Natural killer cell (primary cell): Measurements from ENCODE around the gene ATAD1. TPM values are rescaled to one million over a fixed set of nuclear protein-coding genes. Genes with fewer than 3 reads are reported as not detected.

ENCODE experiments used
- ATAC-seq, 3 donors: fragments of 150-1000 bp in 2 of 3; fragments of 200-7000 bp in 1 of 3; cut with Tn5 transposase; 1 replicate in 1 of 3; 2 replicates in 2 of 3; pipeline ENCODE4 v1.10.0; 2021; ENCODE audit warnings: mild to moderate bottlenecking in 2 of 3, moderate library complexity in 2 of 3
- DNase-seq, 2 donors: peaks; one replicate each; pipeline versions ENCODE4 v3.0.0 to v3.0.0-alpha.2; 2013 to 2021; ENCODE audit warnings: mixed read lengths in 1 of 2
- H3K27ac ChIP-seq: one replicate; pipeline ENCODE4 v1.5.1; 2013; ENCODE audit warnings: mild to moderate bottlenecking, low read length
- H3K27me3 ChIP-seq: one replicate; pipeline ENCODE4 v1.6.1; 2013; ENCODE audit warnings: low read length; ENCODE audit not compliant: control insufficient read depth, insufficient read depth
- H3K36me3 ChIP-seq: one replicate; pipeline ENCODE4 v1.6.1; 2013; ENCODE audit warnings: low read length; ENCODE audit not compliant: control insufficient read depth, insufficient read depth
- H3K4me1 ChIP-seq: one replicate; pipeline ENCODE4 v1.6.1; 2013; ENCODE audit warnings: low read length; ENCODE audit not compliant: control insufficient read depth, insufficient read depth
- H3K4me3 ChIP-seq: one replicate; pipeline ENCODE4 v1.5.1; 2013; ENCODE audit warnings: low read length
- H3K9me3 ChIP-seq: one replicate; pipeline ENCODE4 v1.6.1; 2013; ENCODE audit warnings: low read length; ENCODE audit not compliant: control insufficient read depth, insufficient read depth
- H3K27ac Mint-ChIP-seq, 2 donors: one replicate each; pipeline ENCODE4 v1.8.0; 2022; ENCODE audit warnings: mild to moderate bottlenecking in 2 of 2, mixed read lengths in 2 of 2, moderate library complexity in 1 of 2
- H3K27me3 Mint-ChIP-seq, 2 donors: one replicate each; pipeline ENCODE4 v1.8.0; 2022; ENCODE audit warnings: low read depth in 2 of 2, mixed read lengths in 2 of 2
- H3K36me3 Mint-ChIP-seq: one replicate; pipeline ENCODE4 v1.8.0; 2022; ENCODE audit warnings: mixed read lengths
- H3K4me1 Mint-ChIP-seq, 2 donors: one replicate each; pipeline ENCODE4 v1.8.0; 2022; ENCODE audit warnings: mixed read lengths in 2 of 2
- H3K4me3 Mint-ChIP-seq: one replicate; pipeline ENCODE4 v1.8.0; 2022; ENCODE audit warnings: mild to moderate bottlenecking, moderate library complexity, mixed read lengths
- H3K9me3 Mint-ChIP-seq, 2 donors: one replicate each; pipeline ENCODE4 v1.8.0; 2022; ENCODE audit warnings: mixed read lengths in 2 of 2
- CTCF ChIP-seq: fragments of 200-600 bp; IDR thresholded peaks from one replicate; pipeline ENCODE4 v1.8.0; 2022; ENCODE audit warnings: antibody characterized with exemption
- WGBS: methylation state at CpG from one replicate; pipeline ENCODE4 v1.1.7; 2013; ENCODE audit warnings: missing lambda C conversion rate; ENCODE audit not compliant: insufficient coverage; 5-methylcytosine and 5-hydroxymethylcytosine counted together
- intact Hi-C: fragments of 100-400 bp; cut with micrococcal nuclease; formaldehyde crosslinking; loops from one replicate; pipeline ENCODE4 v1.14.2; 2022
- total RNA-seq, 4 donors: library from RNA; stranded (reverse); fragments of 120-200 nt in 1 of 4; gene quantifications; one replicate each; pipeline versions ENCODE4 v1.2.3 to v1.2.4, GENCODE V29; 2013 to 2022

ATAD1 gene
- total RNA-seq, 3 donors from 2014 or later (not counting 1 experiment from before 2014, with no cell fraction given) = 37.5 to 55.2 (median 43.0) TPM

DNA sequence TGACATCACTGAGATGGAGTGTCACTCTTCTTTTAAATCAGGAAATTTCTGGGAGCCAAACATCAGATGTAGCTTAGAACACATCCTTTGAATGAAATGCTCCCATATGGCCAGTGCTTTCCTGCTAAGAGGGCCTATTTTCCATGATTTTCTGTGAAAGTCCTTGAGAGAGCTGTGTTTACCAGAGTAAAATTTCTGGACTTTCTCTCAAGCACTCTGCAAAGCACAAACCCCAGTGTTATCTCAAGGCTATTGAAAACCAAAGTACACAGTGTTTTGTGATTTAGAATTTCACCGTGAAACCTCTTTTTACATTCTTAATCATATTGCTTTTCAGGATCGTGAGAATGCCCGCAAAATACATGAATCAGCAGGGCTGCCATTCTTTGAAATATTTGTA is 104.3 kb downstream of the ATAD1 start:
- H3K4me1 Mint-ChIP-seq = no peaks in the 10 kb centered on the region
- no peak overlapping the region for H3K27ac ChIP-seq
- H3K36me3 ChIP-seq = no peaks in the 10 kb centered on the region
- no peak for ATAC-seq
- H3K9me3 ChIP-seq = no peaks in the 10 kb centered on the region
- no peaks in the 10 kb centered on the region for H3K27me3 ChIP-seq
- no peak overlapping the region for H3K4me3 Mint-ChIP-seq
- H3K36me3 Mint-ChIP-seq = no peaks in the 10 kb centered on the region
- intact Hi-C loops = no loop called here
- peaks cover 3% of the 10 kb centered on the region for H3K4me1 ChIP-seq
- no peak overlapping the region for H3K4me3 ChIP-seq
- WGBS = 82% methylated on average over 3 of the region's 3 CpGs
- H3K27ac Mint-ChIP-seq = no peak overlapping the region
- no peak for DNase-seq
- H3K9me3 Mint-ChIP-seq = no peaks in the 10 kb centered on the region
- no peak for TF ChIP-seq CTCF
- H3K27me3 Mint-ChIP-seq = peaks cover 0 to 5% of the 10 kb centered on the region in 2 donors

DNA sequence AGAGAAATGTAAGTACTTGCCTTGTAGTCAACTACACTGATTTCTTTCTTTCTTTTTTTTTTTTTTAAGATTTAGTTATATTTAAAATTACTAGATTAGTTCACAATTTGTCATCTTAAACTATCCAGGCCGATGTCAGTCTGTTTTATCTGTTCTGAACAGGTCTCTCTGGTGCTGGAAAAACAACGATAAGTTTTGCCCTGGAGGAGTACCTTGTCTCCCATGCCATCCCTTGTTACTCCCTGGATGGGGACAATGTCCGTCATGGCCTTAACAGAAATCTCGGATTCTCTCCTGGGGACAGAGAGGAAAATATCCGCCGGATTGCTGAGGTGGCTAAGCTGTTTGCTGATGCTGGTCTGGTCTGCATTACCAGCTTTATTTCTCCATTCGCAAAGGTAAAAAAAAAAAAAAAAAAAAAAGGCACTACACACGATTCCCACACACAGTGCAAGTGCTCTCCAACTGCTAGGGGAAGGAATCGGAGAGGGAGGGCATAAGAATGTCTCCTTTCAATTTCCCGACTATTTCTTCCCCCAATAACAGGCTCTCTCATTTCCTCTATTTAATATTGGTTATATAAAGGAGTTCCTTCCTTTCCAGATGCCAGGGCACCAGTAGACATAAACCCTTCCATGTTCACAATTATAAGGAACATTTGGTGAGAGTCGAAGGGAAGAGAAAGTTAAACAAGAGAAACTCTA is 105.0 kb downstream of the ATAD1 start:
- Mint-ChIP-seq H3K27ac (no peak overlapping the region), H3K4me1 (no peaks in the 10 kb centered on the region), H3K4me3 (no peak overlapping the region), H3K27me3 (peaks cover 0 to 5% of the 10 kb centered on the region in 2 donors), H3K9me3 (no peaks in the 10 kb centered on the region), H3K36me3 (no peaks in the 10 kb centered on the region)
- DNase-seq = no peak
- Histone ChIP-seq H3K27me3 (no peaks in the 10 kb centered on the region), H3K27ac (no peak overlapping the region), H3K9me3 (no peaks in the 10 kb centered on the region), H3K36me3 (no peaks in the 10 kb centered on the region), H3K4me1 (peaks cover 3% of the 10 kb centered on the region), H3K4me3 (no peak overlapping the region)
- WGBS = 96% methylated on average over 6 of the region's 11 CpGs
- ATAC-seq = no peak
- no peak for TF ChIP-seq CTCF
- intact Hi-C loops = no loop called here

- intact Hi-C loops = no loop called here
- Histone ChIP-seq H3K4me3 (no peak overlapping the region), H3K27ac (no peak overlapping the region), H3K9me3 (no peaks in the 10 kb centered on the region), H3K4me1 (no peaks in the 10 kb centered on the region), H3K27me3 (no peaks in the 10 kb centered on the region), H3K36me3 (no peaks in the 10 kb centered on the region)
- H3K4me3 Mint-ChIP-seq = no peak overlapping the region
- no peaks in the 10 kb centered on the region for H3K36me3 Mint-ChIP-seq
- H3K27ac Mint-ChIP-seq = no peak overlapping the region
- TF ChIP-seq CTCF = no peak
- DNase-seq = no peak
- H3K4me1 Mint-ChIP-seq = no peaks in the 10 kb centered on the region
- 100% methylated on average over 2 of the region's 4 CpGs for WGBS
- H3K27me3 Mint-ChIP-seq = peaks cover 0 to 3% of the 10 kb centered on the region in 2 donors
- no peaks in the 10 kb centered on the region for H3K9me3 Mint-ChIP-seq
- no peak for ATAC-seq
Measured at GRCh38 chr10:87707254-87707653, 110.8 kb downstream of the ATAD1 start.

DNA sequence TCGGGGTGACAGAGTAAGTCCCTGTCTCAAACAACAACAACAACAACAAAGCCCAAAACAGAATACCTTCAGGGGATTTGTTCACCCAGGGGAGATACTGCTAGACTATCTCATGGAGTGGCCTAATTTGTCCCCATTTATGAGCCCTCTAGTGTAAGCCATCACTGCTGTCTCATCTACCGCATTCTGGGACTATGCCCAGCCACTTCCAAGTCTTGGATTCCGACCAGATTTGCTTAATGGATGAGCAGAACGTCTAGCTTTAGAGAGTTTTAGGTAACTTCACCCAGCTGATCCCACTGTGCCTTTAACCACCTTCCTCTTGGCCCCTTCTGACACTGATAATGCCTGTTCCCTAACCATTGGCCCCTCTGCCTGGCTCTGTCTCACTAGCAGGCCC is 111.3 kb downstream of the ATAD1 start:
- H3K4me3 ChIP-seq = no peak overlapping the region
- WGBS = 85% methylated on average over 4 of the region's 4 CpGs
- H3K36me3 ChIP-seq = no peaks in the 10 kb centered on the region
- Mint-ChIP-seq H3K4me3 (no peak overlapping the region), H3K27ac (no peak overlapping the region), H3K36me3 (no peaks in the 10 kb centered on the region), H3K27me3 (peaks cover 0 to under 1% of the 10 kb centered on the region in 2 donors), H3K4me1 (no peaks in the 10 kb centered on the region), H3K9me3 (no peaks in the 10 kb centered on the region)
- no peaks in the 10 kb centered on the region for H3K9me3 ChIP-seq
- no peak for TF ChIP-seq CTCF
- no peaks in the 10 kb centered on the region for H3K27me3 ChIP-seq
- no peaks in the 10 kb centered on the region for H3K4me1 ChIP-seq
- no peak for ATAC-seq
- H3K27ac ChIP-seq = no peak overlapping the region
- DNase-seq = no peak
- intact Hi-C loops = no loop called here
